Measurements from ENCODE around the gene SP3. TPM values are rescaled to one million over a fixed set of nuclear protein-coding genes. Genes with fewer than 3 reads are reported as not detected.
A peak's percentile ranks its signal among the peaks of the same experiment; 100 is the strongest.

SP3 gene
- 124 and 125 TPM in 2 replicates for total RNA-seq
- polyA plus RNA-seq, result 52.2 and 64.1 TPM in 2 replicates
- 33.3 and 34.4 TPM in 2 replicates for polyA plus RNA-seq (2012)
- 36.7 and 44.8 TPM in 2 replicates for polyA minus RNA-seq (ENCODE audit: low replicate concordance)

DNA sequence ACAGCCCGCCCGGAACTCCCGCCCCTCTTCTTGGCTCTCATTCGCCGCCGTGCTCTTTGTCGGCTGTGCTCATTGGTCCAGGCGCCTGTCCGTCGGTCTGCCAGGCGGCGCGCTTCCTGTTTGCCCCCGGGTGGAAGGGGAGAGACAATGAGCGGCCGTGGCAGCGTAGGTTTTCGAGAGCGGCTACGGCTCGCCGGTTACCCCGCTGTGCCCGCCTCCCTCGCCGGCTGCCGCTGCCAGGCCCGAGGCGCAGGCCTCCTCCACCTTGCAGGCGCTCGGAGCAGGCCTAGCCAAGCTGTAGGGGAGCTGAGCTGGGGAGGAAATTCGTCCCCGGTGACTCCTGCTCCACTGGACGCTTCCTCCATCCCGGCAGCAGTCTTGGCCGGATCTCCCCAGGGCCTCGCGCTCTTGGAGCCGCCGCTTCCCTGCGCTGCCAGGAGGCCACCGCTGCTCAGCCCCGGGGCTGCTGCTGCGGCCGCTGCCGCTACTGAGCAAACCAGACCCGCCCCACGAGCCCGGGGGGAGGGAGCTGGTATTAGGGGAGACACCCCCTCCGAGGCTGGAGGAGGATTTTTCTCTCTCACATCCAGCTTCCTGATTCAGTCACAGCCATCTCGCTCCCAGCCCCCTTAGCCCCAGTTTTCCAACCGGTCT lies at the start of gene SP3:
Gene SP3, minus strand, starts transcription at position 2 of the 654 bp plus-strand sequence. CDS start 202 bp downstream, outside the sequence.
- H3K4me1 ChIP-seq (ENCODE audit: control insufficient read depth, extremely low read depth, insufficient read depth, low read length), result peaks cover 6% of the 10 kb centered on the region
- peak within 1 kb of the TSS; percentile 84 for H3K4me2 ChIP-seq (ENCODE audit: extremely low read depth, insufficient read depth, low read length)
- no peaks in the 10 kb centered on the region for H3K36me3 ChIP-seq (ENCODE audit: control insufficient read depth, insufficient read depth, low read length)
- H4K20me1 ChIP-seq (ENCODE audit: control insufficient read depth, extremely low read depth, insufficient read depth, low read length), result no peaks in the 10 kb centered on the region
- peak within 1 kb of the TSS; percentile 98 for H3K9ac ChIP-seq (ENCODE audit: insufficient read depth, low read length)
- no peaks in the 10 kb centered on the region for H3K27me3 ChIP-seq (ENCODE audit: control insufficient read depth, insufficient read depth, low read length)
- peaks cover 27% of the 10 kb centered on the region for H3K79me2 ChIP-seq (ENCODE audit: control insufficient read depth, insufficient read depth, low read length)
- peak within 1 kb of the TSS; percentile 94 for H3K27ac ChIP-seq (ENCODE audit: insufficient read depth, low read length)
- H3K9me3 ChIP-seq (ENCODE audit: control insufficient read depth, insufficient read depth, low read depth, low read length), result no peaks in the 10 kb centered on the region
- peak within 1 kb of the TSS; percentile 74 to 85 (median 79) for H3K4me3 ChIP-seq (replicated peaks in 1 of 4; ENCODE audit: control extremely low read depth in 1 of 4, insufficient read depth in 1 of 4, low read depth in 3 of 4, low read length in 4 of 4)
- TF ChIP-seq, protein P1, sequence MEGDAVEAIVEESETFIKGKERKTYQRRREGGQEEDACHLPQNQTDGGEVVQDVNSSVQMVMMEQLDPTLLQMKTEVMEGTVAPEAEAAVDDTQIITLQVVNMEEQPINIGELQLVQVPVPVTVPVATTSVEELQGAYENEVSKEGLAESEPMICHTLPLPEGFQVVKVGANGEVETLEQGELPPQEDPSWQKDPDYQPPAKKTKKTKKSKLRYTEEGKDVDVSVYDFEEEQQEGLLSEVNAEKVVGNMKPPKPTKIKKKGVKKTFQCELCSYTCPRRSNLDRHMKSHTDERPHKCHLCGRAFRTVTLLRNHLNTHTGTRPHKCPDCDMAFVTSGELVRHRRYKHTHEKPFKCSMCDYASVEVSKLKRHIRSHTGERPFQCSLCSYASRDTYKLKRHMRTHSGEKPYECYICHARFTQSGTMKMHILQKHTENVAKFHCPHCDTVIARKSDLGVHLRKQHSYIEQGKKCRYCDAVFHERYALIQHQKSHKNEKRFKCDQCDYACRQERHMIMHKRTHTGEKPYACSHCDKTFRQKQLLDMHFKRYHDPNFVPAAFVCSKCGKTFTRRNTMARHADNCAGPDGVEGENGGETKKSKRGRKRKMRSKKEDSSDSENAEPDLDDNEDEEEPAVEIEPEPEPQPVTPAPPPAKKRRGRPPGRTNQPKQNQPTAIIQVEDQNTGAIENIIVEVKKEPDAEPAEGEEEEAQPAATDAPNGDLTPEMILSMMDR (conservative IDR thresholded peaks at IDR 0.05 in 1 of 2, IDR thresholded peaks at IDR 0.05 in 1 of 2; ENCODE audit: low read depth in 1 of 2, low read length in 2 of 2), result no peak
- no peak for TF ChIP-seq EZH2 (IDR thresholded peaks at IDR 0.05; ENCODE audit: low read length, missing control alignments)
- H2AFZ ChIP-seq (ENCODE audit: low read length), result peak within 1 kb of the TSS; percentile 57
- DNase-seq (ENCODE audit: low read depth in 2 of 2), result peak; percentile 97 to 98

DNA sequence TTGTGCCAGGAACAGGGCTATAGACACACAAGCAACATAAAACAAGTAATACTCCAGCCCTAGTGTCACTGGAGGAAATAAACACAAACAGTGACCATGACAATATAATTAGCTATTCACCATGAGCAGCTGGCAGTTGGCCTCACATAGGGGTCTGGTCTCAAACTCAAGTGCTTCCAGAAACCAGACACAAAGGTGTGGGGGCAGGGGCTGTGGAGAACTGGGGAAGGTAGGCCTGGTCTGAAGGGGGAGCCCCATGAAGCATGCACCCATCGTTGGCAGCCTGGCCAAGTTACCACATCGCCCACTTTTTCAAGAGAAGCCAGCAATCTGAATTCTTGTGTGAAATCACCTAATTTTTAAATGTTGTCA lies 49.5 kb upstream of the SP3 start:
- no peak for DNase-seq (ENCODE audit: low read depth in 2 of 2)
- Histone ChIP-seq H3K79me2 (ENCODE audit: control insufficient read depth, insufficient read depth, low read length) (no peaks in the 10 kb centered on the region), H3K4me2 (ENCODE audit: extremely low read depth, insufficient read depth, low read length) (no peak overlapping the region), H3K4me3 (replicated peaks in 1 of 4; ENCODE audit: control extremely low read depth in 1 of 4, insufficient read depth in 1 of 4, low read depth in 3 of 4, low read length in 4 of 4) (no peak overlapping the region), H3K27ac (ENCODE audit: insufficient read depth, low read length) (no peak overlapping the region), H2AFZ (ENCODE audit: low read length) (no peak overlapping the region), H4K20me1 (ENCODE audit: control insufficient read depth, extremely low read depth, insufficient read depth, low read length) (no peaks in the 10 kb centered on the region), H3K9ac (ENCODE audit: insufficient read depth, low read length) (no peak overlapping the region), H3K27me3 (ENCODE audit: control insufficient read depth, insufficient read depth, low read length) (no peaks in the 10 kb centered on the region), H3K9me3 (ENCODE audit: control insufficient read depth, insufficient read depth, low read depth, low read length) (no peaks in the 10 kb centered on the region), H3K4me1 (ENCODE audit: control insufficient read depth, extremely low read depth, insufficient read depth, low read length) (peaks cover 8% of the 10 kb centered on the region), H3K36me3 (ENCODE audit: control insufficient read depth, insufficient read depth, low read length) (no peaks in the 10 kb centered on the region)
- no peak for TF ChIP-seq EZH2 (IDR thresholded peaks at IDR 0.05; ENCODE audit: low read length, missing control alignments)
- TF ChIP-seq, protein P1 (conservative IDR thresholded peaks at IDR 0.05 in 1 of 2, IDR thresholded peaks at IDR 0.05 in 1 of 2; ENCODE audit: low read depth in 1 of 2, low read length in 2 of 2), result no peak

DNA sequence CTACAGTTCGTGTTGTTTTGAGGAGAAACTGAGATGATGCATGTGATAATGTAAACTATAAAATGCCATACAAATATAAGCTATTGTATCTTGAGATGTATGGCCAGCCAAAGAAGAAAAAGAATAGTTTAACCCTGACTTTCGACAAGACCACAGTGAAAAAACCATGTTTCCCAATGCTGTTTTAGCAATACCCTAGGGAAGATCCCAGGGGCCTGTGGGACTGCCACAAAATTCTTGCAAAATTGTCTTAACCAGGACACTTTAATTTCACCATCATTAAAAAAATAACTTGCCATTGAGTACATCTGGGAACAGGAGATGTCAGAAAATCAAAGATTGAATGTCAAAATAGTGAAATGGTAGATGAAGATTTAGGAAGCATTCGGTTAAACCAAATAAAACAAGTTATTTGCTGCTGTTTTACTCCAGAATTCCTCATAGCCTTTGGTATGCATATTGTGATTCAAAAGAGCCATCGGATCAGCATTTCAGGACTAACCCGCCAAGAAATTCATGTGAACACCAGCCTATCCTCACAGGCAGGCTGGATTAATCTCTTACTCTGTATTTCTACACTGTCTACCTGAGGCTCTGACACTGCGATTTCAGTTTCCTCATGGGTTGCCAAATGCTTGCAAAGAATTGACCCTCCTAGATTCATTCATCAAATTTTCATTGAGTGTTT lies 49.0 kb upstream of the SP3 start:
- no peaks in the 10 kb centered on the region for H3K27me3 ChIP-seq (ENCODE audit: control insufficient read depth, insufficient read depth, low read length)
- no peak overlapping the region for H2AFZ ChIP-seq (ENCODE audit: low read length)
- peak in 1 of 2 donors; percentile 31 for DNase-seq (ENCODE audit: low read depth in 2 of 2)
- H3K9me3 ChIP-seq (ENCODE audit: control insufficient read depth, insufficient read depth, low read depth, low read length), result no peaks in the 10 kb centered on the region
- H4K20me1 ChIP-seq (ENCODE audit: control insufficient read depth, extremely low read depth, insufficient read depth, low read length), result no peaks in the 10 kb centered on the region
- TF ChIP-seq EZH2 (IDR thresholded peaks at IDR 0.05; ENCODE audit: low read length, missing control alignments), result no peak
- TF ChIP-seq, protein P1 (conservative IDR thresholded peaks at IDR 0.05 in 1 of 2, IDR thresholded peaks at IDR 0.05 in 1 of 2; ENCODE audit: low read depth in 1 of 2, low read length in 2 of 2), result no peak
- H3K4me3 ChIP-seq (replicated peaks in 1 of 4; ENCODE audit: control extremely low read depth in 1 of 4, insufficient read depth in 1 of 4, low read depth in 3 of 4, low read length in 4 of 4), result peak overlapping the region in 1 of 4 experiments; percentile 59
- no peaks in the 10 kb centered on the region for H3K36me3 ChIP-seq (ENCODE audit: control insufficient read depth, insufficient read depth, low read length)
- no peak overlapping the region for H3K4me2 ChIP-seq (ENCODE audit: extremely low read depth, insufficient read depth, low read length)
- H3K79me2 ChIP-seq (ENCODE audit: control insufficient read depth, insufficient read depth, low read length), result no peaks in the 10 kb centered on the region
- peaks cover 8% of the 10 kb centered on the region for H3K4me1 ChIP-seq (ENCODE audit: control insufficient read depth, extremely low read depth, insufficient read depth, low read length)
- no peak overlapping the region for H3K27ac ChIP-seq (ENCODE audit: insufficient read depth, low read length)
- H3K9ac ChIP-seq (ENCODE audit: insufficient read depth, low read length), result no peak overlapping the region

All from fibroblast of lung (primary cell).